GM12865 (cell line): ENCODE results near the gene CDH13.

ENCODE experiments used
- DNase-seq: peaks from one replicate; pipeline ENCODE4 v3.0.0; 2010; ENCODE audit warnings: low read depth
- H3K4me3 ChIP-seq: 2 replicates; pipeline ENCODE4 v1.5.1; 2011; ENCODE audit warnings: mild to moderate bottlenecking, low read depth, low read length, control low read depth
- CTCF ChIP-seq: IDR thresholded peaks from 2 replicates; pipeline ENCODE4 v1.5.1; 2011; ENCODE audit warnings: low read length, control low read depth, low read depth, inconsistent platforms; ENCODE audit not compliant: insufficient read depth; ENCODE audit errors: missing control alignments

CDH13 gene

GRCh38 chr16:83418565-83418964 is 791.8 kb downstream of the CDH13 start:
- DNase-seq, result no peak
- no peak overlapping the region for H3K4me3 ChIP-seq
- peak; percentile 8 for TF ChIP-seq CTCF

- DNase-seq, result no peak
- no peak overlapping the region for H3K4me3 ChIP-seq
- TF ChIP-seq CTCF, result no peak
Observed at GRCh38 chr16:83420206-83420760, 793.5 kb downstream of the CDH13 start.

GRCh38 chr16:83433201-83433600 is 806.4 kb downstream of the CDH13 start:
- no peak for TF ChIP-seq CTCF
- no peak overlapping the region for H3K4me3 ChIP-seq
- no peak for DNase-seq

- DNase-seq, result no peak
- H3K4me3 ChIP-seq, result no peak overlapping the region
- no peak for TF ChIP-seq CTCF
Observed at GRCh38 chr16:83437036-83437435, 810.3 kb downstream of the CDH13 start.

GRCh38 chr16:83438326-83438725 is 811.6 kb downstream of the CDH13 start:
- no peak for TF ChIP-seq CTCF
- no peak for DNase-seq
- H3K4me3 ChIP-seq, result no peak overlapping the region

GRCh38 chr16:83439412-83439811 is 812.6 kb downstream of the CDH13 start:
- no peak overlapping the region for H3K4me3 ChIP-seq
- TF ChIP-seq CTCF, result no peak
- no peak for DNase-seq

GRCh38 chr16:83441517-83441916 is 814.7 kb downstream of the CDH13 start:
- TF ChIP-seq CTCF, result no peak
- DNase-seq, result no peak
- no peak overlapping the region for H3K4me3 ChIP-seq
